A549 (cell line): ENCODE results near the gene BLMH. TPM values are rescaled to one million over a fixed set of nuclear protein-coding genes. Genes with fewer than 3 reads are reported as not detected.

Experiments used
- ATAC-seq, 2 experiments: fragments of 200-7000 bp in 1 of 2; fragments of >200 bp in 1 of 2; cut with Nextera tagmentation in 1 of 2; cut with Tn5 transposase in 1 of 2; 3 replicates each; pipeline versions ENCODE4 v1.8.0 to v1.9.1; 2018 to 2020; ENCODE audit warnings: mild to moderate bottlenecking in 1 of 2, moderate library complexity in 1 of 2
- CTCF ChIA-PET: fragments of 300-600 bp; sonication (Branson Sonifier 250); formaldehyde crosslinking; extraction: SDS; loops from one replicate; lab custom pipeline; 2021; ENCODE audit warnings: antibody characterized with exemption, inconsistent platforms; lab: Yijun Ruan, JAX
- POLR2A ChIA-PET: fragments of 350-600 bp; formaldehyde crosslinking; extraction: SDS; loops from one replicate; lab custom pipeline; 2021; ENCODE audit warnings: antibody characterized with exemption, inconsistent platforms; lab: Yijun Ruan, JAX
- DNase-seq, 2 experiments: peaks; one replicate each; pipeline versions ENCODE4 v3.0.0 to v3.0.0-alpha.2; 2011 to 2016; ENCODE audit warnings: low read depth in 1 of 2, low spot score in 1 of 2
- FAIRE-seq: peaks from 2 replicates; lab custom pipeline; 2011; peaks lifted over from hg19 to GRCh38; lab: Jason Lieb, UNC
- H3K27ac ChIP-seq, 2 experiments: fragments of >200 bp; sonication (Bioruptor Twin); formaldehyde crosslinking; 3 replicates each; pipeline ENCODE4 v1.5.1; 2016 to 2017
- H3K4me1 ChIP-seq: fragments of >200 bp; sonication (Bioruptor Twin); formaldehyde crosslinking; 3 replicates; pipeline ENCODE4 v1.6.1; 2016
- H3K4me2 ChIP-seq: fragments of >200 bp; sonication (Bioruptor Twin); formaldehyde crosslinking; 3 replicates; pipeline ENCODE4 v1.6.1; 2016
- H3K4me3 ChIP-seq: fragments of >200 bp; sonication (Bioruptor Twin); formaldehyde crosslinking; 3 replicates; pipeline ENCODE4 v1.5.1; 2016
- H3K9me3 ChIP-seq: fragments of >200 bp; sonication (Bioruptor Twin); formaldehyde crosslinking; 3 replicates; pipeline ENCODE4 v1.6.1; 2016
- CBX8 ChIP-seq: fragments of 200-600 bp; sonication (generic); IDR thresholded peaks from 2 replicates; pipeline ENCODE4 v1.6.1; 2016
- CEBPB ChIP-seq, 2 experiments: fragments of >200 bp in 1 of 2; sonication (Bioruptor Twin) in 1 of 2; formaldehyde crosslinking in 1 of 2; IDR thresholded peaks; 2 replicates each; pipeline ENCODE4 v1.6.1; 2012 to 2016
- CTCF ChIP-seq: fragments of >200 bp; sonication (Bioruptor Twin); formaldehyde crosslinking; IDR thresholded peaks from 3 replicates; pipeline ENCODE4 v1.5.1; 2016
- FOSB ChIP-seq: fragments of 250-450 bp; sonication (Bioruptor Pico); IDR thresholded peaks from 2 replicates; pipeline ENCODE4 v1.5.0; 2020; ENCODE audit warnings: mild to moderate bottlenecking, moderate library complexity
- FOSL2 ChIP-seq, 2 experiments: fragments of 450-650 bp in 1 of 2; fragments of >200 bp in 1 of 2; sonication (Bioruptor Twin) in 1 of 2; formaldehyde crosslinking; IDR thresholded peaks; 2 replicates each; pipeline versions ENCODE4 v1.5.0 to v1.6.1; 2016 to 2020; ENCODE audit warnings: mild to moderate bottlenecking in 1 of 2, moderate library complexity in 1 of 2
- GATA3 ChIP-seq: IDR thresholded peaks from 2 replicates; pipeline ENCODE4 v1.6.1; 2012; ENCODE audit warnings: borderline replicate concordance
- HMGXB4 ChIP-seq: fragments of 250-450 bp; sonication (Bioruptor Pico); IDR thresholded peaks from 2 replicates; pipeline ENCODE4 v1.5.0; 2021; ENCODE audit warnings: mild to moderate bottlenecking, moderate library complexity, borderline replicate concordance
- KDM1A ChIP-seq: fragments of 200-600 bp; sonication (generic); IDR thresholded peaks from 2 replicates; pipeline ENCODE4 v1.6.1; 2016; ENCODE audit warnings: low read depth, mild to moderate bottlenecking
- RAD21 ChIP-seq, 2 experiments: fragments of >200 bp in 1 of 2; sonication (Bioruptor Twin) in 1 of 2; formaldehyde crosslinking in 1 of 2; IDR thresholded peaks in 1 of 2; conservative IDR thresholded peaks in 1 of 2; 2 replicates in 1 of 2; 3 replicates in 1 of 2; pipeline ENCODE4 v1.6.1; 2012 to 2018; ENCODE audit warnings: inconsistent platforms in 1 of 2
- REST ChIP-seq: fragments of 200-600 bp; sonication (generic); IDR thresholded peaks from 2 replicates; pipeline ENCODE4 v1.6.1; 2016; ENCODE audit warnings: antibody characterized with exemption, mild to moderate bottlenecking, moderate library complexity
- ZFP36 ChIP-seq: fragments of 450-650 bp; IDR thresholded peaks from 2 replicates; pipeline ENCODE4 v1.6.1; 2014; ENCODE audit warnings: borderline replicate concordance; ENCODE audit not compliant: partially characterized antibody
- WGBS: methylation state at CpG from one replicate; pipeline ENCODE4 v1.1.6; 2017; ENCODE audit errors: missing lambda C conversion rate; 5-methylcytosine and 5-hydroxymethylcytosine counted together
- polyA plus RNA-seq, 4 experiments: library from polyadenylated mRNA; depleted of rRNA in 3 of 4; stranded (reverse); fragments of >200 nt; fragmentation: RNase III in 1 of 4; extraction: RNeasy Plus Mini Kit Qiagen cat#74134 plus additional on column Dnase treatment in 1 of 4; gene quantifications; 2 replicates in 3 of 4; 3 replicates in 1 of 4; pipeline ENCODE4 v1.2.3, GENCODE V29; 2011 to 2017

The BLMH gene
- polyA plus RNA-seq, 2 of the 4 experiments (the other 2 are of a cell fraction) = 38.5 to 66.4 TPM

- TF ChIP-seq HMGXB4 (peak; percentile 54; the same call in 1 of the 2 replicates), FOSL2 (IDR thresholded peaks at IDR 0.05) (no peak), FOSL2 (CRISPR knock-in tag; IDR thresholded peaks at IDR 0.05) (no peak)
Measured at GRCh38 chr17:30336369-30337171, 44.8 kb upstream of the BLMH start (continued).

- H3K4me1 ChIP-seq = peaks cover 28% of the 10 kb centered on the region; the same call in 2 of the 3 replicates
- DNase-seq = no peak
- FAIRE-seq = no peak
- no peaks in the 10 kb centered on the region for H3K9me3 ChIP-seq
- no peak overlapping the region for H3K4me2 ChIP-seq
- H3K27ac ChIP-seq = no peak overlapping the region
- CTCF ChIA-PET = interaction anchor here (0.6 to 5.6 kb wide), 19 partner anchors 8 to 496 kb away, joined by 3 to 61 read pairs (median 4); partner anchors contain the start of gene BLMH
- 78% methylated on average over 4 of the region's 4 CpGs for WGBS
- no peak for ATAC-seq
- no peak overlapping the region for H3K4me3 ChIP-seq
- POLR2A ChIA-PET = no interaction called here
- no peak for TF ChIP-seq CBX8
- TF ChIP-seq ZFP36 = no peak
- no peak for TF ChIP-seq FOSB
- TF ChIP-seq CTCF = no peak
Measured at GRCh38 chr17:30334421-30334820, 42.7 kb upstream of the BLMH start.

GRCh38 chr17:30333503-30334360, 42.0 kb upstream of the BLMH start, which contains the start of gene TMIGD1:
Gene TMIGD1, minus strand, starts transcription at chr17:30334057. Its CDS starts 1,924 bp downstream, at chr17:30332133.
- WGBS = 85% methylated on average over 9 of the region's 9 CpGs
- POLR2A ChIA-PET = no interaction called here
- no peak for DNase-seq
- Histone ChIP-seq H3K4me3 (no peak within 1 kb of the TSS), H3K4me1 (peaks cover 28% of the 10 kb centered on the region; the same call in 2 of the 3 replicates), H3K4me2 (peak within 1 kb of the TSS; percentile 63; the same call in 1 of the 3 replicates), H3K27ac (peak within 1 kb of the TSS; percentile 51 to 69; a peak in 2 of 6 replicates), H3K9me3 (no peaks in the 10 kb centered on the region)
- ATAC-seq = no peak
- TF ChIP-seq FOSL2 (IDR thresholded peaks at IDR 0.05) (no peak), FOSL2 (CRISPR knock-in tag; IDR thresholded peaks at IDR 0.05) (no peak), GATA3 (no peak), KDM1A (no peak), CEBPB (IDR thresholded peaks at IDR 0.05) (no peak), REST (no peak), RAD21 (conservative IDR thresholded peaks at IDR 0.05 in 1 of 2, IDR thresholded peaks at IDR 0.05 in 1 of 2) (no peak)
- FAIRE-seq = peak; percentile 46
- CTCF ChIA-PET = interaction anchor here (0.6 to 5.6 kb wide), 15 partner anchors 7 to 497 kb away, joined by 3 to 61 read pairs (median 4); no protein-coding TSS in a partner anchor
